Neural crest cell (in vitro differentiated cells): ENCODE data around the gene USP47. TPM values are rescaled to one million over a fixed set of nuclear protein-coding genes. Genes with fewer than 3 reads are reported as not detected.

ENCODE experiments used
- DNase-seq: peaks from one replicate; pipeline ENCODE4 v3.0.0; 2021; ENCODE audit warnings: low read depth, mixed read lengths, low spot score
- H3K27ac Mint-ChIP-seq: one replicate; pipeline ENCODE4 v1.8.0; 2021; ENCODE audit warnings: mild to moderate bottlenecking, mixed read lengths; ENCODE audit not compliant: unreplicated experiment
- H3K27me3 Mint-ChIP-seq: 2 replicates; pipeline ENCODE4 v1.8.0; 2021; ENCODE audit warnings: low read depth, mild to moderate bottlenecking, mixed read lengths
- H3K36me3 Mint-ChIP-seq: 2 replicates; pipeline ENCODE4 v1.8.0; 2021; ENCODE audit warnings: low read depth, mild to moderate bottlenecking, mixed read lengths
- H3K4me1 Mint-ChIP-seq: 2 replicates; pipeline ENCODE4 v1.8.0; 2021; ENCODE audit warnings: mixed read lengths
- H3K4me3 Mint-ChIP-seq: one replicate; pipeline ENCODE4 v1.8.0; 2021; ENCODE audit warnings: mild to moderate bottlenecking, mixed read lengths
- H3K9me3 Mint-ChIP-seq: 2 replicates; pipeline ENCODE4 v1.8.0; 2021; ENCODE audit warnings: mixed read lengths
- CTCF ChIP-seq: fragments of 200-600 bp; sonication (generic); conservative IDR thresholded peaks from 2 replicates; pipeline ENCODE4 v1.5.0; 2021; ENCODE audit warnings: antibody characterized with exemption, mild to moderate bottlenecking
- total RNA-seq: library from RNA; stranded (reverse); gene quantifications from 2 replicates; pipeline ENCODE4 v1.2.1, GENCODE V29; 2021

Gene USP47
- total RNA-seq, 1 donor from 2014 or later = 58.9 TPM

GRCh38 chr11:11967669-11968510, 126.1 kb downstream of the USP47 start:
- TF ChIP-seq CTCF = no peak
- peaks cover 35% of the 10 kb centered on the region for H3K4me1 Mint-ChIP-seq
- DNase-seq = no peak
- no peak overlapping the region for H3K27ac Mint-ChIP-seq
- no peak overlapping the region for H3K4me3 Mint-ChIP-seq
- H3K9me3 Mint-ChIP-seq = no peaks in the 10 kb centered on the region
- H3K36me3 Mint-ChIP-seq = no peaks in the 10 kb centered on the region
- no peaks in the 10 kb centered on the region for H3K27me3 Mint-ChIP-seq

- no peak for DNase-seq
- Mint-ChIP-seq H3K4me1 (peaks cover 43% of the 10 kb centered on the region), H3K36me3 (no peaks in the 10 kb centered on the region), H3K27me3 (no peaks in the 10 kb centered on the region), H3K9me3 (no peaks in the 10 kb centered on the region), H3K27ac (no peak overlapping the region), H3K4me3 (no peak overlapping the region)
- TF ChIP-seq CTCF = no peak
These were observed 126.9 kb downstream of the USP47 start for GRCh38 chr11:11968511-11969280.

GRCh38 chr11:11969380-11970215, 127.8 kb downstream of the USP47 start:
- no peaks in the 10 kb centered on the region for H3K9me3 Mint-ChIP-seq
- peak overlapping the region; percentile 44 for H3K4me3 Mint-ChIP-seq
- no peak for TF ChIP-seq CTCF
- H3K36me3 Mint-ChIP-seq = no peaks in the 10 kb centered on the region
- peak overlapping the region; percentile 90 for H3K27ac Mint-ChIP-seq
- DNase-seq = no peak
- no peaks in the 10 kb centered on the region for H3K27me3 Mint-ChIP-seq
- peaks cover 46% of the 10 kb centered on the region for H3K4me1 Mint-ChIP-seq

- H3K27me3 Mint-ChIP-seq = no peaks in the 10 kb centered on the region
- no peaks in the 10 kb centered on the region for H3K36me3 Mint-ChIP-seq
- no peaks in the 10 kb centered on the region for H3K9me3 Mint-ChIP-seq
- H3K4me1 Mint-ChIP-seq = peaks cover 46% of the 10 kb centered on the region
- no peak for TF ChIP-seq CTCF
- H3K27ac Mint-ChIP-seq = no peak overlapping the region
- peak overlapping the region; percentile 44 for H3K4me3 Mint-ChIP-seq
- DNase-seq = no peak
These were observed 128.8 kb downstream of the USP47 start for GRCh38 chr11:11970556-11970955.

- Mint-ChIP-seq H3K4me3 (peak overlapping the region; percentile 48), H3K27me3 (no peaks in the 10 kb centered on the region), H3K4me1 (peaks cover 44% of the 10 kb centered on the region), H3K9me3 (no peaks in the 10 kb centered on the region), H3K36me3 (no peaks in the 10 kb centered on the region), H3K27ac (peak overlapping the region; percentile 85)
- no peak for TF ChIP-seq CTCF
- peak; percentile 35 for DNase-seq
These were observed 130.3 kb downstream of the USP47 start for GRCh38 chr11:11971906-11972547.
